ENCODE results near the gene CDH18.

CDH18 gene

DNA sequence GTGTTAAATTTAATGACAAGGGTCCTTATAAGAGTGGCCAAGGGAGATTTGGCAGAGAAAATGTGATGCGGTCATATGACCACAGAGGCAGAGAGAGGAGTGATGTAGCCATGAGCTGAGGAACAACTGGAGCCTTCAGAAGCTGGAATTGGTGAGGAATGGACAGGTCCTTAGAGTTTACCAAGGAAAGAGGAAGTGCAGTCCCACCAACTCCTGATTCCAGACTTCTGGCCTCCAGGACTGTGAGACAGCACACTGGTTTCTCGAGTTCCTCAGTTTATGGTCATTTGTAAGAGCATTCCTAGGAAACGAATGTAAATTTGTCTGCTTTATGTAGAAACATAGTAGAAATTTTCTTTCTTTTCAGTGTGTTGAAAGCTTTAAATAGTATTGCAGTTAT is 410.1 kb downstream of the CDH18 start:
- Histone ChIP-seq H3K36me3 (ENCODE audit: insufficient read depth, low read length) (no peaks in the 10 kb centered on the region), H3F3A (ENCODE audit: insufficient read depth, low read length) (no peaks in the 10 kb centered on the region), H3K27me3 (ENCODE audit: insufficient read depth, low read length) (no peaks in the 10 kb centered on the region), H3K79me2 (ENCODE audit: insufficient read depth, low read length) (no peaks in the 10 kb centered on the region), H3K9ac (ENCODE audit: low read length) (no peak overlapping the region), H3K4me3 (ENCODE audit: low read depth, low read length, poor library complexity, severe bottlenecking) (no peak overlapping the region), H2AFZ (ENCODE audit: low read length) (no peak overlapping the region), H3K9me2 (ENCODE audit: low read depth, low read length) (no peaks in the 10 kb centered on the region), H3K4me1 (ENCODE audit: insufficient read depth, low read length, severe bottlenecking) (no peaks in the 10 kb centered on the region), H3K4me2 (ENCODE audit: low read length) (no peak overlapping the region), H3K9me3 (ENCODE audit: low read length) (no peaks in the 10 kb centered on the region), H3K27ac (ENCODE audit: low read depth, low read length, poor library complexity, severe bottlenecking) (no peak overlapping the region), H4K20me1 (ENCODE audit: insufficient read depth, low read length) (no peaks in the 10 kb centered on the region)
- no peak for TF ChIP-seq EZH2 (IDR thresholded peaks at IDR 0.05; ENCODE audit: borderline replicate concordance, low read length)
- TF ChIP-seq, protein P1, sequence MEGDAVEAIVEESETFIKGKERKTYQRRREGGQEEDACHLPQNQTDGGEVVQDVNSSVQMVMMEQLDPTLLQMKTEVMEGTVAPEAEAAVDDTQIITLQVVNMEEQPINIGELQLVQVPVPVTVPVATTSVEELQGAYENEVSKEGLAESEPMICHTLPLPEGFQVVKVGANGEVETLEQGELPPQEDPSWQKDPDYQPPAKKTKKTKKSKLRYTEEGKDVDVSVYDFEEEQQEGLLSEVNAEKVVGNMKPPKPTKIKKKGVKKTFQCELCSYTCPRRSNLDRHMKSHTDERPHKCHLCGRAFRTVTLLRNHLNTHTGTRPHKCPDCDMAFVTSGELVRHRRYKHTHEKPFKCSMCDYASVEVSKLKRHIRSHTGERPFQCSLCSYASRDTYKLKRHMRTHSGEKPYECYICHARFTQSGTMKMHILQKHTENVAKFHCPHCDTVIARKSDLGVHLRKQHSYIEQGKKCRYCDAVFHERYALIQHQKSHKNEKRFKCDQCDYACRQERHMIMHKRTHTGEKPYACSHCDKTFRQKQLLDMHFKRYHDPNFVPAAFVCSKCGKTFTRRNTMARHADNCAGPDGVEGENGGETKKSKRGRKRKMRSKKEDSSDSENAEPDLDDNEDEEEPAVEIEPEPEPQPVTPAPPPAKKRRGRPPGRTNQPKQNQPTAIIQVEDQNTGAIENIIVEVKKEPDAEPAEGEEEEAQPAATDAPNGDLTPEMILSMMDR (IDR thresholded peaks at IDR 0.05; ENCODE audit: low read length): no peak

GRCh38 chr5:19568004-19568403 is 420.0 kb downstream of the CDH18 start:
- H4K20me1 ChIP-seq (ENCODE audit: insufficient read depth, low read length): no peaks in the 10 kb centered on the region
- H3K9me3 ChIP-seq (ENCODE audit: low read length): no peaks in the 10 kb centered on the region
- H3F3A ChIP-seq (ENCODE audit: insufficient read depth, low read length): no peaks in the 10 kb centered on the region
- no peaks in the 10 kb centered on the region for H3K27me3 ChIP-seq (ENCODE audit: insufficient read depth, low read length)
- no peak overlapping the region for H2AFZ ChIP-seq (ENCODE audit: low read length)
- TF ChIP-seq EZH2 (IDR thresholded peaks at IDR 0.05; ENCODE audit: borderline replicate concordance, low read length): no peak
- TF ChIP-seq, protein P1 (IDR thresholded peaks at IDR 0.05; ENCODE audit: low read length): no peak
- H3K4me1 ChIP-seq (ENCODE audit: insufficient read depth, low read length, severe bottlenecking): no peaks in the 10 kb centered on the region
- no peaks in the 10 kb centered on the region for H3K79me2 ChIP-seq (ENCODE audit: insufficient read depth, low read length)
- no peaks in the 10 kb centered on the region for H3K9me2 ChIP-seq (ENCODE audit: low read depth, low read length)
- H3K9ac ChIP-seq (ENCODE audit: low read length): no peak overlapping the region
- no peak overlapping the region for H3K4me2 ChIP-seq (ENCODE audit: low read length)
- H3K4me3 ChIP-seq (ENCODE audit: low read depth, low read length, poor library complexity, severe bottlenecking): no peak overlapping the region
- no peaks in the 10 kb centered on the region for H3K36me3 ChIP-seq (ENCODE audit: insufficient read depth, low read length)
- H3K27ac ChIP-seq (ENCODE audit: low read depth, low read length, poor library complexity, severe bottlenecking): no peak overlapping the region

GRCh38 chr5:19565466-19565865 is 422.5 kb downstream of the CDH18 start:
- no peaks in the 10 kb centered on the region for H4K20me1 ChIP-seq (ENCODE audit: insufficient read depth, low read length)
- H3K4me1 ChIP-seq (ENCODE audit: insufficient read depth, low read length, severe bottlenecking): no peaks in the 10 kb centered on the region
- no peak overlapping the region for H3K4me3 ChIP-seq (ENCODE audit: low read depth, low read length, poor library complexity, severe bottlenecking)
- no peak overlapping the region for H3K9ac ChIP-seq (ENCODE audit: low read length)
- H3K36me3 ChIP-seq (ENCODE audit: insufficient read depth, low read length): no peaks in the 10 kb centered on the region
- TF ChIP-seq EZH2 (IDR thresholded peaks at IDR 0.05; ENCODE audit: borderline replicate concordance, low read length): no peak
- TF ChIP-seq, protein P1 (IDR thresholded peaks at IDR 0.05; ENCODE audit: low read length): no peak
- H3F3A ChIP-seq (ENCODE audit: insufficient read depth, low read length): no peaks in the 10 kb centered on the region
- H3K4me2 ChIP-seq (ENCODE audit: low read length): no peak overlapping the region
- H3K9me3 ChIP-seq (ENCODE audit: low read length): no peaks in the 10 kb centered on the region
- H2AFZ ChIP-seq (ENCODE audit: low read length): no peak overlapping the region
- no peaks in the 10 kb centered on the region for H3K79me2 ChIP-seq (ENCODE audit: insufficient read depth, low read length)
- H3K9me2 ChIP-seq (ENCODE audit: low read depth, low read length): no peaks in the 10 kb centered on the region
- H3K27me3 ChIP-seq (ENCODE audit: insufficient read depth, low read length): no peaks in the 10 kb centered on the region
- no peak overlapping the region for H3K27ac ChIP-seq (ENCODE audit: low read depth, low read length, poor library complexity, severe bottlenecking)

Data from OCI-LY1 (cell line).